Pons (tissue), 1 donor: ENCODE data around the gene RABEP1.

Experiments used
- DNase-seq: peaks from one replicate; pipeline ENCODE4 v3.0.0-alpha.2; 2016; ENCODE audit warnings: low spot score

RABEP1 gene

DNA sequence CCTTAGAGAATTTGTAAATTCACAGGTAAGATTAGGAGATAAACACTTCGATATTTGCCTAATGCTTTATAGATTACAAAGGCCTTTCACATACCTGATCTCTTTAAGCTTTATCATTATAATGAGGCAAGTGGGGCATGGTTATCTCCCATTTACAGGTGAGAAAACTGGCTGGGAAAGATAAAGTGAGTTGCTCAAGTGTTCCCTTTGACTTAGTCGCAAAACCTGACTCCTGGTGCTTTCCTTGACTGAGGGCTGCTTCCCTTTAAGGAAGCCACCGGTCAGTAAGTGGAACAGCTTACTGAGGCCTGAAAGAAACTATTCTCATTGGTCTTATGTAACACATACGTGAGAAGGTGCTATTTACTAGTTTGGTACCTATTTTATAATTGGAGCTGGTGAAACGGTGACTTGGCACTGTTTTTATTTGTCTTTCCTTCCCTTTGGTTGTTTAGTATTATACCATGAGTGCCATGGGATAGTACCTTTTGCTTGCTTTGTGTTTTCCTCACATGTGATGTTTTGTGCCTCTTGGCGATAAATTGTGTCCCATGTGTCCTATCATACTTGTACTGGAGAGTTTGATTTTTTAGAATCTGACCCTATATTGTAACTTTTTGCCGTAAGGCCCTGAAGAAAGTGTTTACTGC lies 80.2 kb downstream of the RABEP1 start:
- DNase-seq: no peak

DNA sequence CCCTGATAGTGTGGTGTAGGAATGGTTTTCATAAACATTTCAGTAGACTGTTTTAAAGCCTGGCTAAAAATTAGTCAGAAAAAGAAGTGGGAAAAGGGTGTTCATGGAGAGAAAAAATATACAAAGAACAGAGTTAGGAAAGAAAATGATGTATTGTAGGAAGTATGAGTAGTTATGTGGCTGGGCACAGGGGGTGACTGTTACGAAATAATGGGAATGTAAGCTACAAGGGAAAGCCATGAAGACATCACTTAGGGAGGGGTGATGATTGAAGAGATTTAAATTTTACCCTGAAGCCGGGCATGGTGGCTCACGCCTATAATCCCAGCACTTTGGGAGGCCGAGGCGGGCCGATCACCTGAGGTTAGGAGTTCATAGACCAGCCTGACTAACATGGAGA lies 82.1 kb downstream of the RABEP1 start:
- DNase-seq: no peak

DNA sequence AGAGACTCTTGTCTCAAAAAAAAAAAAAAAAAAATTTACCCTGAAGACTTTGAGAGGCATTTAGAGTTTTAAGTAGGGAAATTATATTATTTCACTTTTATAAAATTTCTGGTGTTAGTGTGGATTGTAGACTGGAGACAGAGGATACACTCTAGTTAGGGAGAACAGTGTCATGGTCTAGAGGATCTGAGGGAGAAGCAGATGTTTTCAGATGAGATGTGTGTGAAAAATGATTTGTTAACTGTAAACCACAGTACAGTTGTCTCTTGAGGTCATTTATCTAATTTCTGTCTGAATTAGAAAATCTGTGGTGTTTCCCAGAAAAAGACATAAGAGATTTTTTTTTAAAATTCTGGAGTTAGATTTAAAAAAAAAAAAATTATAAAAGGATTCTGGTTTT lies 82.6 kb downstream of the RABEP1 start:
- no peak for DNase-seq

DNA sequence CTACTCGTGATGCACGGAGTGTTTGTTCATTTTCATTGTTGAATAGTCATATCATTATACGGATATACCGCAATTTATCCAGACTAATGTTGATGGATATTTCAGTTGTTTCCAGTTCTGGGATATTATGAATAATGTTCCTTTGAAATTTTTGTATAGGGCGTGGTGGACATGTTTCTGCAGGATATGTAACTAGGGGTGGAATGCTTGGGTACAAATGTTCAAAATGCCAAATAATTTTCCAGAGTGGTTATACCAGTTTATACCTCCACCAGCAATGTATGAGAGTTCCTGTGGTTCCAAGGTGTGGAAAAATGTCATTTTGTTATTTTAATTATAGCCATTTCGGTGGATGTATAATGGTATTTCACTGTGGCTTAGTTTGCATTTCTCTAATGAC lies 83.7 kb downstream of the RABEP1 start:
- DNase-seq: no peak

DNA sequence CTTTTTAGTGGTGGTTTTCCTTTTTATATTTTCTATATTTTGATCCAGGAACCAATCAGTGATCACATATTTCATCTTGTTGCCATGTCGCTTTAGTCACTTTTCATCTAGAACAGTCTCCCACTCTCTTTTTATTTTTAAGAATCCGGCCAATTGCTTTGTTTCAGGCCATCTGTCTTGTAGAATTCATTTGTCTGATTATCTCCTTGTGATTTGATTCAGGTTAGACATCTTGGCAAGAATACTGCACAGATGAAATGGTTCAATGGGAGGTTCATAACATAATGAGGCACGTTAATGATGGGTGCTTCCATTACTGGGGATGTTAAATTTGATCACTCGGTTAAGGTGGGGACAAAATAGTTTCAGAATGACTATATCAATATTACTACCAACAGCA lies 88.3 kb downstream of the RABEP1 start:
- no peak for DNase-seq

DNA sequence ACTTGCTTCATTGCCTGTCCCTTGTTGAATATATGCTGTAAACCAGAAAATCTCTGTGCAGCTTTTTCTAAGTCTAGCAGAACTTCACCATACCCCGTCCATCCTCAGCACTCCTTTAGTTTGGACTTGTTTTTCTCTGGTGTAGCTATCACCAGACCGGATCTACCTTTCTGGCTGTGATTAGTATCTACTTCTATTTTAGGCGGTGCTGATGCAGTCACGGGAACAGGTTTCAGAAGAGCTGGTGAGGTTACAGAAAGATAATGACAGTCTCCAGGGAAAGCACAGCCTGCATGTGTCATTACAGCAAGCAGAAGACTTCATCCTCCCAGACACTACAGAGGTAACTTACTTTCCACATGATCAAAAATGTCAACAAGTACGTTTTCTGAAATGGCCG lies 91.0 kb downstream of the RABEP1 start:
- no peak for DNase-seq

DNA sequence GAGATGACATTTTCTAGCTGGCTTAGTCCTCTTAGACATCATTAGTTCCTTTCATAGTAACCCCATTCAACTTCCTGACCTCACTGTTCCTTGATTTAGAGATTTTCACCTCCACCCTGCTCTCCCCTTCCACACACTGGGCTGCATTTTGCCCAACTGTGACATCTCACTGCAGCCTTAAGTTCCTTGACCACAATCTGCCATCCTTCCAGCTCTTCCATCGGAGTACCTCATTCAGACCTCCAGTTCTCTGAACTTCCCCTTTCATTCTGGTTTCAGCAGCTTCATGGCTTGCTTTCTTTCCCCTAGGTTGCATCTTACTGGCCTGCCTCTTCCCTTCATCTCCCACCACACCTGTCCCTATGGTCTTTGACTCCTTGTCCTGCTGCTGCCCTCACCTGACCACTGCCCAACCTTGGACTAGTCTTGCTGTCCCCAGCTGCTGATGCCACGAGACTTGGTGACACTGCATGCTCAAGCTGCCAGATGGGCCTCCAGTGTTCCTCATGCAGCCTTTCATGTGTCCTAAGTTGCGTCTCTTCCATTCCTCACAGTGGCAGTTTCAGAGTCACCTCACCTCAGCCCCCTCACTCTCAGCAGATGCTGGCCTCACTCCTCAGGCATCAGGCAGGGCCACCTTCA lies 96.6 kb downstream of the RABEP1 start:
- no peak for DNase-seq

DNA sequence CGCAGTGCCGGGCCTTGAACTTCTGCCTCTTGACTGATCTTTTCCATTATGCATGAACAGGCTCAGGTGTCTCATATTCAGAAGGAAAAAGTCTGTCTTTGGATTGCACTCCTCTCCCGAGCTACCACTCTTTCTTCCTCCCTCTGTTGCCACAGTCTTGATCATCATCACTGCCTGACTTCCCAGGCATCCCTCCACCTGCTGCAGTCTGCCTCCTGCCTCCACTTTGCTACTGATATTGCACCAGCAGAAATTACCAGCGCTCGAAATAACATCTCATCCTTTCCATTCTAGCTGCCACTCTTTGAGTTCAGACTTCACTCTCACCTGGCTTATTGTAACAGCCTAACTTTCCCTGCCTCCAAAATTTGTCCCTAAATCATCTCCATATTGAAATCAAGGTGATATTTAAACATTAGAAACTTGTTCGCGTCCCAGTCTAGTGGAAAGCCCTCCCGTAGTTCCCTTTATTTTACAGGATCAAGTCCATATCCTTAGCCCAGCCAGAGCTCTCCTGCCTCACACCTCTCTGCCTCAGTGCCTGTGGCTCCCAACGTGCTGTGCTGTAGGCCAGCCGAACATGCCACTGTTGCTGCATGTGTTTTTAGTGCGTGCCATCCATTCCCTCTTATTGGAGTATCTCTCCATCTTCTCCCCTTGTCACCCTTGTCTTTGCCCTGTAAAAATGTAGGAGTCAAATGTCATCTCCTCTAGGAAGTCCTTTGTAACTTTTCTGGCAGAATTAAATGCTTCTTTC lies 97.4 kb downstream of the RABEP1 start:
- DNase-seq: no peak

DNA sequence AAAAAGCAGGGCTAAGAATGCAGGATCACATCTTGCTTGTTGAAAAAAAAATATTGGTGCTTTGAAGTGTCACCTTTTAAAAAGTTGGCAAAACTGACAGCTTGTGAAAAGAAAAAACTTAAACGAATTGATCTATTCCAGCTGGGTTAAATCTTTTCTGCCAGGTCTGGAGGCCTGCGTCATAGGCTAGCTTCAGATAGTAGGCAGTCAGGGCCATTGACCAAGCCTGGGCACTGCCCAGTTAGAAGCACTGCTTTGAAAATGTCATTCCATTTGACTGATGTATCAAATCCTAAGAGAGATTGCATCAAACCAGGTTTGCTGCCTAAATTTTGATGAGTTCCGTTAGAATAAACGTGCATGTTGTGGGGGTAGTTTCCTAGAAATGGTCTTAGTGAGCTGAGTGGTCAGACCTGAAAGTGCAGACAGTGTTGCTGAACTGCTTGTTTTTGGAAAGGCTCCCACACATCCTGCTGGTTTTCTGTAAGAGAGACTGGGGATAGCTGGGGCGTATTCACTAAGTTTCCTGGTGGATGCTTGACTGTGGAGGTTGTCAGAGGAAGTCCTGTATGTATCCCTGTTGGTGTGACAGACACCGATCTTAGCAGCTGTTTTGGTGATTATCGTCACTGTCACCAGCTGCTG lies 98.5 kb downstream of the RABEP1 start:
- no peak for DNase-seq

DNA sequence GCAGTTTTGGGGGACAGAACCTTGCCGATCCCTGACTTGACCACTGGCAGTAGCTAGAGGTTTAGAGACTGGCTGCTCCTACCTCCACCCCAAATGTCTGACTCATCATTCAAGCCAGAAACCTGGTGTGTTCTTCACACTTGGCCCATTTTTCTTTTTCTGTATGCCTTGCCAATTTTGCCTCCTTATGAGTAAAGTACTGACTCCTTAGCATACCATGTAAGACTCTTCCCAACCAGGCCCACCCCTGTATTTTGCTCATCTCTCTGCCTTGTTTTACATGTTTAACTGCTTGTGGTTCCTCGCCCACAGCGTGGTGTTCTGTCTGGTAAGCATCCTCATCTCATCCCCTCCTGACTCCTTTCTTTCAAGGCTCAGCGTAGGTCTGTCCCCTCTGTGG lies 99.5 kb downstream of the RABEP1 start:
- DNase-seq: no peak

DNA sequence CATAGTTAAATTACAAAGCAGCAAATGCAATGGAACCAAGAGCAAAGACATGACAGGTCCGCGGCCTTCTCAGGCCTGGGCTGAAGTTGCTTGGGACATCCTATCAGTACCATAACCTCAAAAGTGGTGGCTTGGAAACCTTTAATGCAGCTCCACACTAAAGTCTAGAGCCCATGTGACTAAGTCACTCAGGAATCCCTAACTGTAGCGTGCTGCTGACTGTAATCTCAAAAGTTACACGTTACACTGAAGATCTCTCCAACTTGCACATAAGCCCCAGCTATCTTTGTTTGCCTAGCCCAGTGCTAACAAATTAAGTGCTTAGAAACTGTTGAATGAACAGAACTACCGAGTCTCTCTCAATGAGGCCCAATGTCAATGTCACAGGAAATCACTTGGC lies 109.6 kb downstream of the RABEP1 start:
- DNase-seq: no peak

DNA sequence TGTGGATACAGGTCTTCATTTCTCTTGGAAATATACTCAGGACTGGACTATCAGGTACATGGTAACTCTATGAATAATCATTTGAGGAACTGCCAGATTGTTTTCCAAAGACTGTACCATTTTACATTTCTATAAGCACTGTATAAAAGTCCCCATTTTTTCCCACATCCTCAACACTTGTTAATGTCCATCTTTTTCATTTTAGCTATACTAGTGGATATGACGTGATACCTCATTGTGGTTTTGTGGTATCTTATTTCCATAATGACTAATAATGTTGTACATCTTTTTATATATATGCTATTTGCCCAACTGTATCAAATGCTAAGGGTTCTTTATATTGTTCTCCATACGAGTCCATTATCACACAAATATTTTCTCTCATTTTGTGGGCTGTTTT lies 114.5 kb downstream of the RABEP1 start:
- DNase-seq: no peak

DNA sequence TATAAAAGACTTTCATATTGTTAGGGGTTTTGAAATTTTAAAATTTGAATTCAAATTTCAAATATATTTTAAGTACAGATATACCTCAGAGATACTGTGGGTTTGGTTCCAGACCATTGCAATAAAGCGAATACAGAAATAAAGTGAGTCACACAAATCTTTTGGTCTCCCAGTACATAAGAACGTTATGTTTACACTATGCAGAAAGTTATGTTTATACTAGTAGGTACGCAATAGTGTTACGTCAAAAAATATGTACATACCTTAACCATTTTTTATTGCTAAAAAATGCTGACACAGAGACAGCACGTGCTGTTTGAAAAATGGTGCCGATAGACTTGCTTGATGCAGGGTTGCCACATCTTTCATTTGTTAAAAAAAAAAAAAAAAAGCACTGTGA lies 117.7 kb downstream of the RABEP1 start:
- DNase-seq: no peak

DNA sequence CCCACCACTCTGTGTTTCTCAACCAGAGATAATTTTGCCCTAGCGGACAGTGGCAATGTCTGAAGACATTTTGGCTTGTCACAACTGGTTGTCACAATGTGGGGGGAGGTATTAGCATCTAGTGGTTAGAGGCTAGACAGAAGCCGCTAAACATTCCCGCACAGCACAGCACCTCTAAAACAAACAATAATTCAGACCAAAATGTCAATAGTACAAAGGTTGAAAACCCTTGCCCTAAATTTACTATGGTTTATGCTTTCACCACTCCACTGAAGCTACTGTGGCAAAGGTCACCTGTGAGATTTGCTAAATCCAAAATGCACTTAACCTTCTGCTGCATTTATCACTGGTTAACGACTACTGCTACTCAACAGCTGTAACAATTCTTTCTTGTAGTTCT lies 123.3 kb downstream of the RABEP1 start:
- DNase-seq: no peak

DNA sequence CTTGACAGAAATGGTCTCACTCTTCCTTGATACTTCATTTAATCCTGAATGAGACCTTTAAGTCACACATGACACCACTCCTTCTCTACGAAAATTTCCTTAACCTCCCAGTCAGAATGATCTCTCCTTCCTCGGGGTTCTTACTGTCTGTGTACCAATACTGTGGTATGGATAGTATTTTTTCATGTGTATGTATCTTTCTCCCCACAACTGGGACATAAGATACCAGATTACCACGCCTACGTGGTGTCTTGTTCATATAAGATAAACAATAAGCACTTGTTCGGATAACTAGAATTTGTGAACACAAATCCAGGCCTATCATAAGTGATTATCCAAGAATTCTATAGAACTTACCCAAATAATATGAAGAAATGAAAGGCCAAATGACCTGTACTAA lies 126.1 kb downstream of the RABEP1 start:
- DNase-seq: no peak

DNA sequence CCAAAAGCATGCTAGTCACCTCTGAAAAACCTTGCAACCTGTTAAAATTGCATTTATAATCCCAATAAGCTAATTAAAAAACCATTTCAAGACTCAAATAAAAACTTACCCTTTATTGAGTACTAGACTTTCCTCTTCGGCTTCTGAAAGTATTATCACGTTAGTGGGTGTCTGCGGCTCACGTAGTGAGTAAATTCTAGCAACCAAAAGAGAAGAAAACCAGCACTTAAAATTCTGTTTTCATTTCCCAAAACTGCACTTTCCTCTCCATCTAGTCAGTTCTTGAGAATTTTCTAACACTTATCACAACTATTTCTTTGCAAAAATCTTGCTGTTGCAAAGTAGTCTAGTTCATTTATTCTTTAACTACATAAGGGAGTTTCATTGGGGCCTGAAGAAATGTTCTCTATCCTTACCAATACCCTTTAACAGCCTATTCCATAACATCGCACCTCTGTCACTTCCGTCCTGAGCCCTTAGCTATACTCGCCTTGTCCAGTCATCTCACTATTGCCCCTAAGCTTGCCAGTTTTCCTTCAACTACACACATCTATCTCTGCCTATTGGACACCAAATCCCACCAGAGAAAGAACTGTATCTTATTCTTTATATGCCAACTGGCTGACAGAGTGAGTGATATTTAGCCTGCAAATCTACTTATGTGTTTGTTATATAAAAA lies 128.6 kb downstream of the RABEP1 start:
- no peak for DNase-seq

DNA sequence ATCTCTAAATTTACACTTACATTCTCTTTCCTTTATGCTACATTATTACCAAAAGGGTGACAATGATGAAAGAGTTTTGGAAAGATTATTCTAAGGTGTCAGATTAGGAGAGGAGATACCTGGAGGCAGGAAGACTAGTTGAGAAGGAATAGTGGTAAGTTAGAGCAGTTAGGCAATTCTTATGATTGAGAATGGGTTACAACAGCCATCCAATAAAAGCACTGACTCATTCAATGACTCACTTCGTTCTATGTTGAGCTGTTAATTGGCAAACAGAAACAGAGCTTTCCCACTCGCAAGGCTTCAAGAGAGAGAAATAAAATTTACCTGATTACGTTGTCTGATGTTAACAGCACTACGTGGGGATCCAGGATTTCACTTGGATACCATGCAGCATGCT lies 131.6 kb downstream of the RABEP1 start:
- no peak for DNase-seq

DNA sequence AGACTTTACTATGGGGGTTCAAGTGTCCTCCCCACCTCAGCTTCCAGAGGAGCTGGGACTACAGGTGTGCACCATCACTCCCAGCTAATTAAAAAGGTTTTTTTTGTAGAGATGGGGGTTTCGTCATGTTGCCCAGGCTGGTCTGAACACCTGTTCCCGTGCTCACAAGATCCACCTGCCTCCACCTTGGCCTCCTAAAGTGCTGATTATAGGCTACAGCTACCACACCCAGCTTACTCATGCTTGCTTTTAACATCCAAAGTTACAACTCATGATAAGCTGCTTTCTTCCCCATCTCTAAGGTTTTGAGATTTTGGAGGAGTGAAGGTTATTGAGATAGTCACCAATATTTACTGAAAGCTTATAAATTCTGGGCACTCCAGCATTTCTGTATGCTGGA lies 134.8 kb downstream of the RABEP1 start:
- no peak for DNase-seq

DNA sequence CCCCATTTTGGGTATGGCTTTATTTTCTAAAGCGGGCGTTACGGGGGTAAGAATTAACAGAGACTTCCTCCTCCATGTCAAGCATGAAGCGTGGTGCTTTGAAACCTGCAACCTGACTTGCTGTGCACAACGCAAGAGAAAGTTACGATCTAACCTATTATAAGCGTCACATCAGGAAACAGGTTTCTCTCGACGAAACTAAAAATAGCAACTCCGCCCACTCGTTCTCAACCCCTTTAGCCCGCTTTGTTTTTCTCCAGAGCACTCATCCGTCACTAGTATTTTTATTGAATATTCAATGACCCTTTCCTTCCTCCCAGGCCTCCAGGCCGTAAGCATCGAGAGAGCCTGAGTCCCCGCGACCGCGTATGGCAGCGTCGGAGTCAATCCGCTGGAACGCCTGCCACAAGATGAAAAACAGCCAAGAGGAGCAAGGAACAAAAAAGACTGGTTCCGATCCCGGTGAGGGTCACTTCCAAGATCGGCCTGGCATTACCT lies 136.8 kb downstream of the RABEP1 start:
- DNase-seq: peak; percentile 41

DNA sequence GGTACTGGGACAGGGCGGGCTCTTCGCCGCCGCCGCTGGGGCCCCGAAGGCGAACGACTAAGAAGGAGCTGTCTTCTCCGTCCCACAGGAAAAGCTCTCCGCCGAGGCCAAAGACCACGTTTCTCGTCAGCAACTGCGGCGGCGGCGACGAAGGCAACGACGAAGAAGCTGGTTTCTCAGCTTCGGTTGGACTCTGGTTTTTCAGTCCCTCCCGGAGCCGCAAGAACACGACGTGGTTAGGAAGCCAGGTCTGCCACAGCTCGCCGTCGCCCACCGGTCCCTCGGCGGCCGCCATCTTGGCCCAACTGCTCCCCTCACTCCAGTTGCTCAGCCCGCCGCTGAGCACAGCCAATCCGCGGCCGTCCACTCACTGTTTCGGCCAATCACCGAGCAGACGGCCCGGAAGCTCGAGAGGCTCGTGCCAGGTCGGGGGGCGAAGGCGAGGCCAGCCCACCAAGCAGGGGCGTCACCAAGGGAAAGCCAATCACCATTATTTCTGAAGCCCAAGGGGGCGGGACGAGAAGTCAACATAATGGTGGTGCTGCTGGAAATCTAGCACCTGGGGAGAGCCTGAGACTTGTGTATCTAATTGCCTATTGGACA lies 137.4 kb downstream of the RABEP1 start, which contains the start of gene NUP88:
TSS of gene NUP88 (minus strand) at position 307 of the 603 bp plus-strand sequence. CDS start at position 295, 12 bp downstream.
- peak; percentile 98 for DNase-seq

DNA sequence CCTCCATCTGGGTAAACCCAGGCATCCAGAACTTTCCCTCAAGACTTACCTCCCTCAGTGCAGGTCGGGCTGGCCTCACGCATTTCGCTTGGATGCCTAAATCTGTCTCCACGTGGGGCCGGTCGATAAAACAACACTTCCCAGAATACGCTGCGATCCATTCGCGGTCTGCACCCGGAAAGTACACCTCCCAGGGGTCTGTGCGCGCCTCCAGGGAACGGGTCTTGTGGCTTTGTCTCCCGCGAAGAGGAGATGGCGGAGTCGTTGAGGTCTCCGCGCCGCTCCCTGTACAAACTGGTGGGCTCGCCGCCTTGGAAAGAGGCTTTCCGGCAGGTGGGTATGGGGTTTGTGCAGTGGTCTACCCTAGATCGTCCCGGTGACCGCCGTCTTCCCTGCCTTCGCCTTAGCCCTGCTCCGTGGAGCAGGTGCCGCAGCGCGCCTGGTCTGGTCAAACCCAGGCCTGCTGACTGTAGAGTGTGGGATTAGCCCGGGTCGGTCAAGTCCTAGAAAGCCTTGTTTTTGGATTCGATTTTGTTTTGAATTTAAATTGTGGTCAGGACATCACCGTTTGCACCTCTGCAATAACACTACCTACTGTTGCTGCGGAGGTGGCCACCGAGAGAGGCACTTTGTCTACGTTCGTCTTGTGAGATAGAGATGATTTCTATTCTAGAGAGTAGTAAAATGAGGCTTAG lies 138.0 kb downstream of the RABEP1 start, which contains the start of gene RPAIN:
TSS of gene RPAIN (plus strand) at position 224 of the 695 bp plus-strand sequence. CDS start at position 253, 29 bp downstream.
- no peak for DNase-seq
